ENCODE data around the gene CRAT.

The CRAT gene

DNA sequence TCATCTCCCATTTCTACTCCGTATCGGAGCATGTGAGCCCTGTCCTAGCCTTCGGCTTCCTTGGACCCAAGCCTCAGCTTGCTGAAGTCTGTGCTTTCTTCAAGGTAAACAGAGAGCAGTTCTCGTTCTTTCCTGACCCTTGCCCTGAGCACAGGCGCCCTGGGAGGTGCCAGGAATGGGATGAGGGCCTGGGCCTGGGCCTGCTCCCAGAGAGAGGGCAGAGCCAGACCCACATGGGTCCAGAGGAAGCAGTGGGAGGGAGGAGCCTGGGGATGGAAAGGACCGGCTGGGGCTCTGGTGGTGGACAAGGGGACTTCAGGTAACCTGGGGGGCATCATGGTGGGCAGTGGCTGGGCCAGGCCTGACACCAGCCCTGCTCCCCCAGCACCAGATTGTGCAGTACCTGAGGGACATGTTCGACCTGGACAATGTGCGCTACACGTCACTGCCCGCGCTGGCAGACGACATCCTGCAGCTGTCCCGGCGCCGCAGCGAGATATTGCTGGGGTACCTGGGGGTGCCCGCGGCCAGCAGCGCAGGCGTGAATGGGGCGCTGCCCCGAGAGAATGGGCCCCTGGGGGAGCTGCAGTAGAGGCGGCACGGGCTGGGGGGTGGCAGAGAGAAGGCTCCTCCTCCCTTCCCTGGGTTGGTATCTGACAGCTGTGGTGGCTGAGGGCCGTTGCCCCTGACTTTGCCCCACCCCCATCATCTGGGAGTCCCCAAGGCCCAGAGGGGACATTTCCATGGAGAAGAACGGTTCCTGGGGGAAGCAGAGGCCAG, 40.5 kb downstream of the CRAT start:
- in situ Hi-C loops (cut with MboI; ENCODE audit: low sequenced_read_pairs), result no loop called here

DNA sequence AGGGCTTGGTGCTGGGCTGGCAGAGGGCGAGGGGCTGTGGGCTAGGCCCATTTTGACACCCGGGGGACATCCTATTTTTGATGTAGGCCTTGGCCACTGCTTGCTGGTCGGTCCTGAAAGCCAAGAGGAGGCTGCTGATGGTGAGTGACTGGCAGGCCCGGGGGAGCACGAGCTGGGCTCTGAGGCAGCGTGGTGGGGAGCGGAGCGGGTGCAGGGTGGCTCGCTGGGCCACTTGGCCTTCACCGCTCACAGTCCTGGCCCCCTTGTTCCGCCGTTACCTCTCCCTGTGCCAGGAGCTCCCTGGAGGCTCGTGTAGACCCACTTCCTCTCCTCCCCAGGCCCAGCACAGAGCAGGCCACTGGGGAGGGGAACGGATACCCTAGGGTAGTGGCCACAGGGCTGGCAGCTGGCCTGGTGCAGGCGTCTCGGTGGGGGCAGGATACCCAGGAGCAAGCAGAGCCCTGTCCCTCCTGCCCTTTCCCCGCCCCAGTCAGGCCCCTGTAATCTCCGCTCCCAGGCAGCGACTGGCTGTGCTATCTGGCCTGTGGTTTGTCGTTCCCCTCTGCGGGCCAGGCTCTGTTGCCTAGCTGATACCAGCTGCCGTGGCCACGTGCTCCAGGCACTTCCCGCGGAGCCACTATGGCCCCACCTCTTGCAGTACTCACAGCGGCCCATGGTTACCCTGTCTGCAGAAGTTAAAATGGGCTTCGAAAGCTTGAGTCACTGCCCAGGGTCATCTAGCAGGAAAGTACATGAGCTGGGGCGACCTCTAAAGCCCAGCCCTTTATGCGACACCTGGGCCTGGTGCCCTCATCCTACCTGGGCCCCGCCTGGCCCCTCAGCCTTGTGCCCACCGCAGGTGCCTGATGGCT, 41.4 kb downstream of the CRAT start:
- in situ Hi-C loops (cut with MboI; ENCODE audit: low sequenced_read_pairs), result no loop called here

- in situ Hi-C loops (cut with MboI; ENCODE audit: low sequenced_read_pairs), result no loop called here
These were observed 42.5 kb downstream of the CRAT start for GRCh38 chr9:129068110-129068509.

DNA sequence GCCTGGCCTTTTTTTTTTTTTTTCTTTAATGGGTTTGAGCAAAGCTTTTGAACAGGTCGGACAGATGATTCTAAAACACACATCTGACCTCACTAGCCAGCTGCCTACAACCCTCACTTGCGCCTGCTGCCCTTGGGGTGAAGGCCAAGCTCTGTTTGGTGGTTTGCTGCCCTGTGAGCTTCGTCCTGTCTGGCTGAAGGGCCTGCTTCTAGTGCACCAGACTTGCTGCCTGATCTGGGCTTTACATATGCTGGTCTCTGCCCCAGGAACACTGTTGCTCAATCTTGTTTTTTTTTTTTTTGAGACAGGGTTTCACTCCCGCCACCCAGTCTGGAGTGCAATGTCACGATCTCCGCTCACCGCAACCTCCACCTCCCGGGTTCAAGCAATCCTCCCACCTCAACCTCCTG, 46.1 kb downstream of the CRAT start:
- in situ Hi-C loops (cut with MboI; ENCODE audit: low sequenced_read_pairs), result no loop called here

- in situ Hi-C loops (cut with MboI; ENCODE audit: low sequenced_read_pairs), result no loop called here
These were observed 47.5 kb downstream of the CRAT start for GRCh38 chr9:129063061-129063460.

- in situ Hi-C loops (cut with MboI; ENCODE audit: low sequenced_read_pairs), result no loop called here
These were observed 49.6 kb downstream of the CRAT start for GRCh38 chr9:129060991-129061390.

- in situ Hi-C loops (cut with MboI; ENCODE audit: low sequenced_read_pairs), result no loop called here
These were observed 50.5 kb downstream of the CRAT start for GRCh38 chr9:129059796-129060785.

- in situ Hi-C loops (cut with MboI; ENCODE audit: low sequenced_read_pairs), result no loop called here
These were observed 51.4 kb downstream of the CRAT start for GRCh38 chr9:129058965-129059795.

DNA sequence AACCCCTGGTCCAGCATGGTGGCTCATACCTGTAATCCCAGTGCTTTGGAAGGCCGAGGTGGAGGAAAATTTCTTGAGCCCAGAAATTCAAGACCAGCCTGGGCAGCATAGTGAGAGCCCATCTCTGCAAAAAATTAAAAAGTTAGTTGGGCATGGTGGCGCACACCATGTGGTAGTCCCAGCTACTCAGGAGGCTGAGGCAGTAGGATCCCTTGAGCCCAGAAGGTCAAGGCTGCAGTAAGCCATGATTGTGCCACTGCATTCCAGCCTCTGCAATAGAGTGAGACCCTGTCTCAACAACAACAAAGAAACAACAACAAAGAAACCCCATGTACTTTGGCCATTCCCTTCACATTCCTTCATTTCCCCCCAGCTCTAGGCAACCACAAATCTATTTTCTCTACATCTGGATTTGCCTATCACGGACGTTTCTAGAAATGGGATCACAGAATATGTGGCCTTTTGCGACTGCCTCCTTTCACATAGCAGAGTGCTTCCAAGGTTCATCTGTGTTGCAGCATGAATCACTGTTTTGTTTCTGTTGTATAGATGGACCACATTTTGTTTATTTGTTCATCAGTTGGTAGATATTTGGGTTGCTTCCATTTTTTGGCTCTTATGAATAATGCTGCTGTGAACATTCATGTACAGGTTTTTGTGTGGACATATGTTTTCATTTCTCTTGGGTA, 56.3 kb downstream of the CRAT start:
- in situ Hi-C loops (cut with MboI; ENCODE audit: low sequenced_read_pairs), result no loop called here

- in situ Hi-C loops (cut with MboI; ENCODE audit: low sequenced_read_pairs), result no loop called here
These were observed 57.6 kb downstream of the CRAT start for GRCh38 chr9:129053020-129053419.

- in situ Hi-C loops (cut with MboI; ENCODE audit: low sequenced_read_pairs), result no loop called here
These were observed 58.0 kb downstream of the CRAT start for GRCh38 chr9:129052592-129052991.
